ENCODE results near the gene P2RX1.

Gene P2RX1

DNA sequence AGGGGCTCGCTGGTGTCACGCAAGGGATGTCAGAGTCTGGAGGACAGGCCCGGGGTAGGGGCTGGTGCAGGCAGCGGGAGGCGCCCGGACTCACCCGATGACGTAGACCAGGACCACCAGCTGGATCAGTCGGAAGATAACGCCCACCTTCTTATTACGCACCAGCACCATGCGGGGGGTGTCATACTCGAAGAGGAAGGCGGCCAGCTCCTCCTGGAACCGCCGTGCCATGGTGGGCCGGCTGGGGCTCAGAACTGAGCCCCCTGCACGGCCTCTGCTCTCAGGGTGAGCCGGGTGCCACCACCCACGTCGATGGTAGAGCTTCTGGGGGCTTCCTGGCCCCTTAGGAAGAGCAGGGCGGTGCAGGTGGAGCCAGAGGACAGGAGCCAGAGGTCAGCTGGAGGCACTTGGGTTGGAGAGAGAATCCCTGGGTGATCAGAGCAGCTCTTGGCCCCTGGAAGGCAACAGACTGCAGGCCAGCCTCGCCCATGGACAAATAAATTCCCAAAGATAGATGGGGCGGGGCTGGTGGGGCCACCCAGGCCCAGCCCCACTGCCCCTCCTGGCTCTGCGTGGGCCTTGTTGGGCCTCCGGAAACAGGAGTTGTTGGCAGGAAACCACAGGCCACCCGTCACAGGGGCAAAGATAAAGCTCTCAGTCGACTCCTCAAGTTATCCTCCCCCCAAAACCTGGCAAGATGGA is at the start of gene P2RX1:
Gene P2RX1, minus strand, starts transcription at position 471 of the 702 bp plus-strand sequence. Its CDS starts 240 bp downstream, at position 231.
- DNase-seq = peak; percentile 96
- in situ Hi-C loops (cut with MboI; ENCODE audit: low pct_unique_long_range_greater_than_20kb, low sequenced_read_pairs) = no loop called here

DNA sequence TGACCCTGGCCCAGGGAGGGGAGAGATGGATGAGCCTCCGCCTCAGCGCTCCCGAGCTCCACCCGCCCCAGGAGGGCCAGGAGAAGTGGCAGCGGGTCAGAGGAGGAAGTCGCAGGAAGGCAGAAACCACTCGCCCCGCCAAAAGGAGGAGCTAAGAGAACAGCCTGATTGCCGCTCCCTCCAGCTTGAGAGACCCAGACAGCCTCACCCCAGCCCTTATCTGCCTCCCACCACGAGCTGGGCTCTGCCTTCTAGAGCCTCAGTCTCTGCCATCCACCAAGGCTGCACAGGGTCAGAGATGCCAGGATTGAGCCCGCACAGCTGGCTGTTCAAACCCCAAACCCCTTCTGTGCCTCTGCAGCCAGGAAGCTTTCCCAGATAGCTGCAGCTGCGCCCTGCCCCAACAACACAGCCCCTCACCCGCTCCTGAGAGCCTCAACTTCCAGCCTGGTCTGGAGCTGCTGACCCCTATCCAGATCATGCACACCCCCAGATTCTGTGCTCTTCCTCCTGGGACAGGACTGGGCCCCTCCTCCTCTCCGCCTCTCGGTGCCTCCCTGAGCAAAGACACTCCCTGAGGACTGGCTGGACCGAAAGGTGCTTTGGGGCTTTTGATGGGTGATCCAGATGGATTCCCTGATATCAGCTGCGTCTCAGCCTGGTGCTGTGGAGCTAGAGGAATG is 49.0 kb upstream of the P2RX1 start:
- DNase-seq = peak; percentile 95
- in situ Hi-C loops (cut with MboI; ENCODE audit: low pct_unique_long_range_greater_than_20kb, low sequenced_read_pairs) = no loop called here

DNA sequence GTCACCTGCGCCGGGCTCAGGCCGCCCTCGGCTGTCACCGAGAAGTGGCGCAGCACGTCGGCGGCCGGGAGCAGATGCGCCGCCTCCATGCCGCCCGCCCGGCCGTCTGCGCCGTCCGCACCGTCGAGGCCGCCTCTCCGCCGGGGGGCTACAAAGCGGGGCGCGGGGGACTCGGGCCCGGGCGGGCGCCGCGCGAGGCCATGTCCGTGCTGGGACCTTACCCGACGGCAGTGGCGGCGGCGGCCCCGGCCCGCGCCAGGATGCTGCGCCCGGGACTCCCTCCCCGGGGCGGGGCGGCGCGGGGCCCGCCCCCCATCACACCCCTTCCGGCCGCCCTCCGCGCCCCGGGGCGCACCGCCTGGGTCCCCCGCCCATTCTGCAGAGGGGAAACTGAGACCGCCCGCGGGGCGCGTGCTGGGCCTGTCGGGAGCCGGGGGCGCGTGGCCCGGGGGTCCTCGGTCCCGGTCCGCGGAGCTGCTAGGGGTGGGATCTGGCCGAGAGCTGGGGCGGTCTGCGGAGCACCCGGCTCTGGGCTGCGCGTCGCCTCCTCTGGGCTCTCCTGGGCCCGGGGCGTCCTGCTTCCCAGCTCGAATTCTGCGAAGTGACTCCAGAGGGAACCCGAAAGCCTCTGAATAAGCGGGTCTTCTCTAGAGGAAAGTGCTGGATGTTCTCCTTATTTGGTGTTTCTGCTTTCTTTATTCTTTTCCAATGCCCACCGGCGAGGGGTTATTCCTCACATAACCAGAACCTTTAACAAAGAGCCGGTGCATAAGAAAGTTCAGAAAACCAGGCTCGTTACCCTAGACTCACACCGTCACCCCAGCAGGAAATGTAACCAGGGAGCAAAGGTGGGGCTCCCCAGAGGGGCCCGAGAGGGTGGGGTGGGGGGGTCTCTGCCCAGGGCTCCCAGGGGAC is 48.2 kb upstream of the P2RX1 start, which contains the start of gene ATP2A3:
Gene ATP2A3, minus strand, starts transcription at position 235 of the 915 bp plus-strand sequence. Its CDS starts 146 bp downstream, at position 89.
- DNase-seq = peak; percentile 56
- in situ Hi-C loops (cut with MboI; ENCODE audit: low pct_unique_long_range_greater_than_20kb, low sequenced_read_pairs) = no loop called here

DNA sequence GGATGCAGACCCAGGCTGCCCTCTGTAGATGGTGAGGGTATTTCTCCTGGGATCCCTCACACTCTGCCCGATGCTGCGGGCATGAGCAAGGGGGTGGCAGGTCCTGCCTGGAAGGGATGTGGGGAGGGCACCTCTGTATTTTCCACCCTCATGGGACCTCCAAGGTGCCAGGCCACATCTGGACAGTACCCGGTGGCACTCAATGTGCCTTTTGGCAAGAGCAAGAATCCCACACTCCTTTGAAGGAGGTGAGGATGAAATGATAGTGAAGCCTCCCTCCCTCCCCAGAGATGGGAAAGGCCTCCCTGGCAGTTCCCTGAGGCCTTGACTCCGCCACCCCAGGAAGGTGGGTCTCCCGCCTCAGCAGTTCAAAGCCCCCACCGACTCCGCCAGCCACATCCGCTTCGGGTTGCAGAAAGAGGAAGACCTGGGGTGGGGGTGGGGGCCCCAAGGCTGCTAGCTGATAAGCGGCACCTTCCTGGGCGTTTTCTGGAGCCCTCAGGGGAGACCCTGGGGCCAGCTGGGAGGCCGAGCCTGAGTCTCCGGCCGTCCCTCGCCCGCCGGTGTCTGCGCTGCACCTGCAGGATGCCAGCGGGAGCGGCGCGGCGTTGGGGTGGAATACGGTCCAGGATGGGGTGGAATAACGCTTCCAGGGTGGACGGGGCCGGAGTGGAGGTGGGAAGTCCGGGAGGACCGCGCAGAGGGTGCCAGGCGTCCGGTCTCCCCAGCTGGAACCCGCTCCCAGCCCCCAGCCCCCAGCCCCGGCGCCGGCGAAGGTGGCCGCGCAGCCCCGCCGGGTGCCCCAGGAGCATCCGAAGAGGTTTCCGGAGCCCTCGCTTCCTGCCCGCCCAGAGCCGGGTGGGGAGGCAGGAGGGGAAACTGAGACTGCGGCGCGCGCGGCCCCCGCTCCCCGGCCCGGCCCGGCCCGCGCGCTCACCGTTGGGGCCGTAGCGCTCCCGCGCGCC is 47.3 kb upstream of the P2RX1 start:
- peak; percentile 89 for DNase-seq
- in situ Hi-C loops (cut with MboI; ENCODE audit: low pct_unique_long_range_greater_than_20kb, low sequenced_read_pairs) = no loop called here

DNA sequence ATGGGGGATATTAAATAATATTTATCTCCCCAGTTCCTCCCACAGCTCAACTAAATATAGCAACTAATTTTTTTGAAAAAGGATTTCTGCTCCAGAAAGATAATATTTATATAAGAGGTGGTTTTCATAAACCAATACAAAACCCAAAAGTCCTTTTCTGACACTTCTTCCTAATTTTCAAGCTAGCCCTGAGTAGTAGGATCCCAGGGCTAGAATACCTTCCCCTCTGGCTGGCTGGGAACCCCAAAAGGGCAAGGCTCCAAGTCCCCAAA is 46.6 kb upstream of the P2RX1 start:
- in situ Hi-C loops (cut with MboI; ENCODE audit: low pct_unique_long_range_greater_than_20kb, low sequenced_read_pairs) = no loop called here
- no peak for DNase-seq

DNA sequence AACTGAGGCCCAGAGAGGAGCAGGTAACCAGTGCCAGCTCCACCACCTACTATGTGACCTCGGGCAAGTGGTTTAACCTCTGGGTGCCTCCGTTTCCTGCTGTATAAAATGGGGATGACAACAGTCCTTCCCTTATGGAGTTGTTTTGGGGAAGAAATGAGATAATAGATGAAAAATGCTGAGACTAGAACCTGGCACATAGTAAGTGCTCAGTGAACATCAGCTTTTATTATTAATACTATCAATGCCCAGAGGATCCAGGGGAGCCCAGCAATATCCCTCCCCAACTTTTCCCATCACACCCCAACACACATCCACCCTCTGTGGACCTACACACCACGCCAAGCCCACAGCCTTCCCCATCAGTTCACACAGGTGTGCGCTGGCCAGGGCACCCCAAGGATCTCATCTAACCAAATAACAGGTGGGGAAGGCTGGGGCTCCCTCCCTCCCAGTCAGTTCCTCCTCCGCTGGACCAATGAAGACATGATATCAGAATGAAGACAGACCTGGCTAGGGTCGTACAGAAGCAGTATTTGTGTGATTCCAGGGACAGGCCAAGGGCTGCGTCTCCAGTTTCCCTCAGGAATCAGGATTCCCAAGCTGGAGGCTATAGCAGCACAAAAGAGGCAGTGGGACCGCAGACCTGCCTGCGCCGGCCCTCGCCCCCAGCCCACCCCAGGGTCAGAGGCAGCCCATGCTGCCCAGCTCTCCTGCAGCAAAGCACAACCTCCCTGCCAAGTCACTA is 46.1 kb upstream of the P2RX1 start:
- in situ Hi-C loops (cut with MboI; ENCODE audit: low pct_unique_long_range_greater_than_20kb, low sequenced_read_pairs) = no loop called here
- DNase-seq = no peak

DNA sequence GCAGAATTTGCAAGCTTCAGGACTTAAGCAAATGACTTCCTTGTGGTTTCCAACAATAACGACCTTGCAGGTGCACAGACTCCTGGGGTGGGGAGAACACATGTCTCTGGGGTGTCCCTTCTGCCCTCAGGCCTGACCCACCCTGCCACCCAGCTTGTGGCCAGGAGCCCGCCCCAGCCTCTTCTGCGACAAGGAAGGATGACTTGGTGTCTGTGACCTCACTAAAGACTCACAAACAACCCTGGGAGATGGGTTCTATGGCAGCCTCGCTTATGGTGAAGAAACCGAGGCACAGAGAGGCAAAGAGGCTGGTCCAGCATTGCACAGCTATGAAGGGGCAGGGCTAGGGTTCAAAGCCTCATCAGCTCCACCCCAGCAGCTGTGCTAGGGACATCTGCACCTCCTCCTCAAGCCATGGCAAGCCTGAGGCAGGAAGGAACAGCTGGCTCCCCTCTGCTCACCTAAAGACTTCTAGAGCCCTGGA is 45.3 kb upstream of the P2RX1 start:
- in situ Hi-C loops (cut with MboI; ENCODE audit: low pct_unique_long_range_greater_than_20kb, low sequenced_read_pairs) = no loop called here
- DNase-seq = peak; percentile 31

DNA sequence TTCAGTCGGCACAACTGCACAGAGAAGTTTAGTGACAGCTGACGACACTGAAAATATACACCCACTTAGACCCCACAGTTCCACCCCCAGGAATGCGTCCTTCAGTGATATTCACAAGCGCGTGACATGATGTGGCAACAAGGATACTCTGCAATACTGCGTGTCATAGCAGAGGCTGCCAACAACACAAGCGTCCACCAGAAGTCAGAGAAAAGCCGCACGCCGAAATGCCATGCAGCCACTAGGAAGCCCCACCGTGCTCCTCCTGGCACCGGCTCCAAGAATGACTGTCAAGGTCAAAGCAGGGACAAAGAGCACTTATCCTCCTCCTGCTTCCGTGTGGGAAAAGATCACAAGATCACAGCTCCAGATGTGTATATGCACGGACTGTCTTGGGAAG is 44.5 kb upstream of the P2RX1 start:
- no peak for DNase-seq
- in situ Hi-C loops (cut with MboI; ENCODE audit: low pct_unique_long_range_greater_than_20kb, low sequenced_read_pairs) = no loop called here

DNA sequence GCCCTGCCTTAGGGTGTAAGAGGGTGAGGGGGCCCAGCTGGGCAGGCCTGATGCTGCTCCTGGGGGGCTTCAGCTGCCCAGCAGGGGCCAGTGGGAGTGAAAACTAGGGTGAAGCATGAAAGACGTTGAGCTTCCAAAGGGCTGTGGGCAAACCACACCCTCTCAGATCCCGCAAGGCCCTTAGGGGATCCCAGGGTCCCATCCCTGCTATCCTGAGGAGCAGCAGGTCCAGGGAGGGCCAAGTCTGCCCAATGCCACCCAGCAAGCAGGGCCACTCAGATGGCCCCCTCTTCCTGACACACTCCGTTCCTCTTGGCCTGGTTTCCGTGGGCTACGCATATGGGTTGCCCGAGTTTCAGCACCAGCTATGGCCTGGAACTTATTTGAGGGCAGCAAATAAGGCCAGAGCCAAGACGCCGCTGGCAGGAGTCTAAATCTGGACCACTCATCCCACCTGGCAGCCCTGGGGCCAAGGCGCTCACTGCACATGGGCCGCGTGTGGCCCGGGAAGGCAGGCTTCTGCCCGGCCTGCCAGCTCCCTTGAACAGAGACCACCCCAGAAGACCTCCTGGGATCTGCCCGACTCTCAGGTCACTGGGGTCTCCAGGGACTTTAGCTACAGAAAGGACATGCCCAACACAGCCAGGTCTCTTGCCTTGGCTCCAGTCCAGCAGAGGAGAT is 43.8 kb upstream of the P2RX1 start:
- in situ Hi-C loops (cut with MboI; ENCODE audit: low pct_unique_long_range_greater_than_20kb, low sequenced_read_pairs) = no loop called here
- no peak for DNase-seq

DNA sequence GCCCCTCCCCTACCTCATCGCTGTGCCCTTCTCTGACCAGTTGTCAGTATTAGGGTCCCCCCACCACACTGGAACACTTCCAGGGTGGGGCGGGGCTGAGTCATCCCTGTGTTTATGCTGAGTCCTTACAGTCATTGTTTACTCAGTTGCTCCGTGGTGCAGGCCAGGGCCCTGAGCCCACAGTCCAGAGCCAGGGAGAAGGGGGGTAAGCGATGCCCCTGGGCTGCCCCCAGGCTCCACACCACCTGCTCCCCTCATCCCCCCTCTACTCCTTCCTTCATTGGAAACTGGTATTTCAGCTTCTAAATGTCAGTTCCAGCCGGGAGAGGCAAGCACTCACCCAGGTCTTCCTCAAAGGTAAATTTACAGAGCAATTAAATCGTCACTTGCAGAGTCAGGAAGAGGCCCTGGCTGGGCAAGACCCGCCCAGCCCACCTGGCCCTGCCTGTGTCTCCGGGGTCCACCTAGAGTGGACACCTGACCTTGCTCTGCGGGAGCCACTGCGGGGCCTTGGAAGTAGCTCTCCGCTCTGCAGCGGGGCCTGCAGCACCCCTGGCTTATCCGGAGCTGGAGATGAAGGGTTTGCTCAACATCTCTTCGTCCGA is 43.1 kb upstream of the P2RX1 start:
- in situ Hi-C loops (cut with MboI; ENCODE audit: low pct_unique_long_range_greater_than_20kb, low sequenced_read_pairs) = no loop called here
- no peak for DNase-seq

DNA sequence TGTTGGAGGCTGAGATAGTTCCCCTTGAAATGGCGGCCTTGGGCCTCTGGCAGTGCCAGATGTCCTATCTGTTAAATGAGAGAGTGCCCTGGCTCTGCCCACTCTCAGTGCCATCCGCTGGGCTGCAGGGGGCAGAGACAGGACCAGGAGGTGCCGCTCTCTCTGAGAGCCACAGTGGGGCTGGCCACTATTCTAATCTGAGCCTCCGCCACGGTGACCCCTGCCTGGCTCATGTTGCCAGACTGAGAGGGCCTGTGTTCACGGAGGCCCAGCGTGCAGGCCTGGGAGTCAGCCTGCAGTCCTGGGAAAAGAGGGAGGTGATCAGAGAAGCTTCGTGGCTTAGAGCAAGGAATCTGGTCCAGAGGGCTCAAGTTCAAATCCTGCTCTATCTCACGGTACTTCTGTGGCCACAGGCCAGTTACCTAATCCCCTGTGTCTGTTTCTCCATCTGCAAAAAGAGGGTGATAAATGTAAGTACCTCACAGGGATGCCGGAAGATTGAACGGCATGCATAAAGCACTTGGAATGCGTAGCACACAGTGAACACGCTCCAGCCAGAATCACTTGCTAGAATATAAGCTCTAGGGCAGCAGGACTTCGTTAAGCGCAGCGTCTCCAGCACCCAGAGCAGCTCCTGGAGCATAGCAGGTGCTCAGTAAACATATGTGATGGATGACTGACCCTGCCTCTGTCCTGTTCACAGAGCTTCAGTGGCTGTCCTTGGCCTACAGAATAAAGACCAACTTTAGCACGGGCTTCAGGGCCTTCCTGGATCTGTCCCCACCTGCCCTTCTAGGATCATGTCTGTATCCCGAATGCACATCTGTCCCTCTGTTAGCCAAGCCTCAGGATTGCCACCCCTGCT is 41.7 kb upstream of the P2RX1 start:
- DNase-seq = no peak
- in situ Hi-C loops (cut with MboI; ENCODE audit: low pct_unique_long_range_greater_than_20kb, low sequenced_read_pairs) = no loop called here

DNA sequence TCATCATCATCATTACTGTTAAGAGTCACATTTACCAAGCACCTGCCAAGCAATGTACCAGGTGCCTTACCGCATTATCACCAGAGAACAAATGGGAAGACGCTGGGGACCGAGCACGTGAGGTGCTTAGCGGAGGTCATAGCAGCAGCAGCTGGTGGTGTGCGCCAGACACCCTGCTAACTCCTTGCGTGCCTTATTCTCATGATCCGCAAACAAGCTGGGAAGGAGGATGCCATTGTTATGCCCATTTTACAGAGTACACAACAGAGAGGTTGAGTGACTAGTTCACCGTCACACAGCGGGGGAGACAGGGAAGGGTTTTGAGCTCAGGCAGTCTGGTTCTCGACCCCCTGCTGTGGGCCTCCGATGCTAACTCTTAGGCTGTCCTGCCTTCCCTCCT is 40.7 kb upstream of the P2RX1 start:
- DNase-seq = no peak
- in situ Hi-C loops (cut with MboI; ENCODE audit: low pct_unique_long_range_greater_than_20kb, low sequenced_read_pairs) = no loop called here

DNA sequence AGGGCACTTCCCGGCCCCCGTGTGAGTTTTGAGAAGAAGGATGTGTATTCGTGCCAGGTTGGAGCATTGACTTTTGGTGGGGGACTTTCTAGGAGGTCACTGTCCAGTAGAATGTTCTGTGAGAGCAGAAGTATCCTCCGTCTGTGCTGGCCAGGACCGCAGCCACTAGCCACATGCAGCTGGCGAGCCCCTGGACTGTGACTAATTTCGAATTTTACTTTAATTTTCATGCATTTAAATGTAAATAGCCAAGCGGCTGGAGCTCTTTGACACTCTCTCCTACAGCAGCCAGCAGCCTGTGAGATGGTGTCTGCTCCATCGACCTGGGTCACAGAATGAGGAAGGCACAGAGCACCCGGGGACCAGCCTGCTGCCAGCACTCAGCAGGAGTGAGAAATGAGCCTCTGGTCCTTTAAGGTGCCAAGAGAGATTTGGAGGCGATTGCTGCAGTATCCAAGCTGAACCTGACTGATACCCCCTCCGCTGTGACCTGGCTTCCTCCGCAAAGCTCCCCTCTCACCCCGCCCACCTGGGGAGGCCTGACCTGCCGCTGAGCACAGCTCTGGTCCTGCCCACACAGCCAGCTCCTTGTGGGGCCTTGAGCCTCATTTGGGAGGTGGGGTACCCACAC is 40.2 kb upstream of the P2RX1 start:
- DNase-seq = no peak
- in situ Hi-C loops (cut with MboI; ENCODE audit: low pct_unique_long_range_greater_than_20kb, low sequenced_read_pairs) = no loop called here

DNA sequence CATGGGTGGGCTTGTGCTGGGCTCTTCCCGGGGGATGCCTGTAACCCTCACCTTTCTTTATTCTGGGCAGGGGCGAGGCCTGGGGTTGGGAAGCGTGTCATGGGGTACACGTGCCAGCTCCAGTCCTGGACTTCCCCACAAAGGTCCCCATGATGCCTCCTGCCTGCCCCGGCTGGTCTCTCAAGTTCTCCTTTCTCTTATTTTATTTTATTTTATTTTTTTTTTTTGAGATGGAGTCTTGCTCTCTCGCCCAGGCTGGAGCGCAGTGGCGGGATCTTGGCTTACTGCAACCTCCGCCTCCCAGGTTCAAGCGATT is 39.4 kb upstream of the P2RX1 start:
- in situ Hi-C loops (cut with MboI; ENCODE audit: low pct_unique_long_range_greater_than_20kb, low sequenced_read_pairs) = no loop called here
- DNase-seq = no peak

DNA sequence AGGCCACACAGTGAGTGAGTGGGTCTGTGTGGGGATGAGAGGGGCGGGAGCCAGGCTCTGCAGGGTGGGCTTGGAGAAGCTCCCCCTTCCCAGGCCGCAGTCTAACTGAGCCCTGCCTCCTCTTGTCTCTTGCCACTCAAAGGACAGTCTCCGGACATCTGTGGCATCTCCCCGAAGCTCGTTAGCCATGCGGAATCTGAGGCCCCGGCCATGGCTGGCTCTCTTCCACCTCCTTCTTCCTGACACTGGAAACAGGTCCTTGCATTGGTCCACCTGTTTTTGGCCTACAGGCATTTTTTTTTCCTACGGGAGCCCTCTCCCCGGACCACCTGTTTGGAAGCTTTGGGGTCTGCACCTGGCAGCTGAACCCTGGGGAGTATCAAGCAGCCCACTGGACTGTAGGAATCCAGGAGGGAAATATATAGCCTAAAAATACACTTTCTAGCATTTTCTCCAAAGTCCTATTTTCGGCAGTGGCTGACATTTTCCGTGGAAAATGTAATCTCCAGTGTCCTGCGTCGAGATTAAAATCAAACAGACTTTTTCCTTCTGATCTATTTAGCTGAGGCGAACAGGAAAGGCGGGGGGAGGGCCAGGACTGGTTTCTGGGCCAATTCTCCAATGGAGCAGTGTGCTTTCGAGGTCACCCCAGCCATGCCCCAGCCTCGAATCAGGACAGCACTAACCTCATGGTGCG is 38.9 kb upstream of the P2RX1 start:
- no peak for DNase-seq
- in situ Hi-C loops (cut with MboI; ENCODE audit: low pct_unique_long_range_greater_than_20kb, low sequenced_read_pairs) = no loop called here

DNA sequence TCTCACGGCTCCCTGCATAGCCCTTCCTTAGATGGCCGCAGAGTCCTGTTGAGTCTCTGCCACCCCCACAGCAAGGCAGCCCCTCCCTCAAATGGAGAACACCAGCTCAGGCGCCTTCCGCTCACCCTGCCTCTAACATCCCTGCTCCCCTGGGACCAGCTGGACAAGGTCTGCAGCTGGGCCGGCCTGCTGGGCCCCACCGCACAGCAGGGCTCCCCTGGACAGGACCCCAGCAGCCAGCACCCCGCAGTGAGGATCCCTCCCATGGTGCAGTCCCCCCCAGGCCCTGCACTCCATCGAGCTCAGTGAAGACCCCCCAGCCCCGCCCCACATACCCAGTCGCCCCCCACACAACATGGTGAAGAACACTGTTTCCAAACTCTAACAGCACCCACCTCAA is 37.8 kb upstream of the P2RX1 start:
- DNase-seq = no peak
- in situ Hi-C loops (cut with MboI; ENCODE audit: low pct_unique_long_range_greater_than_20kb, low sequenced_read_pairs) = no loop called here

Data from KBM-7 (cell line).